Inflammatory macrophage treated with lipopolysaccharide for 4 hours (primary cell): ENCODE results near the gene MAML3.

Source experiments
- DNase-seq: peaks from one replicate; pipeline ENCODE4 v3.0.0-alpha.2; 2020

MAML3 gene

DNA sequence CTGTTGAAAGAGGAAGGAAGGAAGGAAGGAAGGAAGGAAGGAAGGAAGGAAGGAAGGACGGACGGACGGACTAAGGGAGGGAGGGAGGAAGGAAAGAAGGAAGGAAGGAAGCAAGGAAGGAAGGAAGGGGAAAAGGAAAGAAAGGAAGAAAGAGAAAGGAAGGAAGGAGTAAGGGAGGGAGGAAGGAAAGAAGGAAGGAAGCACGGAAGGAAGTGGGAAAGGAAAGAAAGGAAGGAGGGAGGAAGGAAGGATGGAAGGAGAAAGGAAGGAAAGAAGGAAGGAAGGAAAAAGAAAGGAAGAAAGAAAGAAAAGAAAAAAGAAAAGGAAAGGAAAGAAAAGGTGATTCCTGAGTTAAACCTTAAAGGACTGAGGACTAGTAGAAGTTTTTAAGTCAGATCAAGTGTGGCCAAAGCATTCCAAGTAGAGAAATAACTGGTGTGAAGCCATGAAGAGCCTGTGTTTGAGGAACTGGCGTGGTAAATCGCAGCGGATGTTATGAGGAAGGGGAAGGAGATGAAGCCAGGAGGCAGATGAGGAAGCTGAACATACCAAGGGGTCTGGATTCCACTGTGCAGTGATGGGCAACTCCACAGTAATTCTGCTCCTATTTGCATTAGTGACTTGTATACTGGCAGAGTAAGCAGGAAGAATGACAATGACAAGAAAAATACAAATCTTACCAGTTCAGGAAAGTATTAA, 324.9 kb downstream of the MAML3 start:
- peak; percentile 40 for DNase-seq

DNA sequence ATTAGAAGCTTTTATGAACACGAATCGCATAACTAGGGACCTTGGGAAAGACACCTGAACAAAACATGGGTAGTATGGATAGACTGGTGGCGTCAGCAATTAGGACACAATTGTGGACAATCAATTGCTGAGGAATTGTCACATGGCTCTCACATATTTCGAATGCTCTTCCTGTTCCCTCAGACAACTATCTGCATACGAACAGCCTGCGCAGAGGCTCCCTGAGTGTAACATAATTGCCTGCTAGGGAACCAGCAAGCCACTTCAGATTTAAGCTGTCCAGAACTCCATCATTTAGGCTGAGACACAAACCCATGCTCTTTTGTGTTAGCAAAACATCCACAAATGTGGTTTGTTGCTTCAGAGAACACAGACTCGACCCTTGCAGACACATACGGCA, 327.6 kb downstream of the MAML3 start:
- no peak for DNase-seq

DNA sequence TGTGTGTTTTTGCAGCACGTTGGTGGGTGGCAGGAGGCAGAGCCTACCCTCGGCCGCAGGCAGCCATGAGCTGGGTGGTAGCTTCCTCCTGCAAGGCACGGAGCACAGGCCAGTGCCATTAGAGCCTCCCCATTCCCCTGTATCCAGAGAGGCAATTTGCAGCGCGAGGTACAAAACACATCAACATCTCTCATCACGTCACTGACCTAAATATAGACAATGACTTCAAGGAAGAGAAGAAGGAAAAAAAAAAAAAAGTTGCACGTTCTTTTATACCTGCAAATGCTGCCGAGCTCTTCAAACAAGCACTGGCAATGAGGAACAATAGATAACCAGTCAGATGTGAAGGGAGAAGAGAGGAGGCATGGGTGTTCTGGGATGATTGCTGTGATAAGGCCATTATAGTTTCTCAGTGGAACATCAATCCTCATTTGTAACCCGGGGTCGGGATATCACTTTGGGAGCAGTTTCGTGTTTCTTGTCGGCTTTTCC, 328.4 kb downstream of the MAML3 start:
- DNase-seq, result no peak

DNA sequence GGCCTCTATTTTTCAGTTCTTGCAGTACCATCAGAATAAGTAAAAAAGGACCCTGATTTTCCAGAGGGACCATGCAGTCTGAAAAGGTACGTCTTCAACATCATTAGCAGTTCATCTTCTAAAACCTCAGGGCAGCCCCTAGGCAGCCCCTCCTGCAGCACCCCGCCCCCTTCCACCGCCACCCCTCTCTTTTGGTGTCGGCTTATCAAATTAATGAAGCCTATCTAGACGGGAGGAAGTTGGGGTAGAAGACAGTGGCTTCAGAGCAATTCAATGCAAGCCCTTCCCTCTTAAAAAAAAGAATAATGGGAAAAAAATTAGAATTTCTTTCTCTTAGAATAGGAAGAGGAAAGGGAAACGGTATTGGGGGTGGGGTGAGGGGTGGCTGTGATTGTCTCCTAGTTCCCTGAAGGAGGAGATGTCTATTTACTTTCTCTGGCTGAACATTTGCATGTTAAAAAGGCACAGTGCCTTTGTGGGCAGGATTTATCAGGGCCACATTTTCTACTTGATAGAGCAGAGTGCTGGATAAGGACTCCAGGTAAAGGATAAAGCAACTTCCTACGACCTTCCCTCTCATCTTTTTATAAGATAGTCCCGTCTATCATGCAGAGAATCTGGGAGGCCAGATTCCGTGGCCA, 329.0 kb downstream of the MAML3 start:
- no peak for DNase-seq

DNA sequence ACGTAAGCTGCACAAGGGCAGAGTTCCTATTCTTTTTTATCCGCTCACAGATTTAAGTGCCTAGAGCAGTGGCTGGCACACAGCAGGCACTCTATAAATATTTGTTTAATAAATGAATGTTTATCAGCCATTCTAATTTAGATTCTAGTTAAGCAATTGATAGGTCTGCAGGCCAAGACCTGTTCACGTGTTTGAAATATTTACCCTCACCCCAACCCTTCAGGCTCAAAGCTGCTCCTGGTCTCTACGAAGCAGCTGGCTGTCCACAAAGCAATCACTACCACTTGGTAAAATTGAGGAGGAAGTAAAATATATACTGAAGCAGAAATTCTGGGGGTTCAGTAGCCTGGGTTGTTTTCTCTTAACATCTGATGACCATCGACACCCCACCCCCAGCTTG, 330.2 kb downstream of the MAML3 start:
- no peak for DNase-seq

DNA sequence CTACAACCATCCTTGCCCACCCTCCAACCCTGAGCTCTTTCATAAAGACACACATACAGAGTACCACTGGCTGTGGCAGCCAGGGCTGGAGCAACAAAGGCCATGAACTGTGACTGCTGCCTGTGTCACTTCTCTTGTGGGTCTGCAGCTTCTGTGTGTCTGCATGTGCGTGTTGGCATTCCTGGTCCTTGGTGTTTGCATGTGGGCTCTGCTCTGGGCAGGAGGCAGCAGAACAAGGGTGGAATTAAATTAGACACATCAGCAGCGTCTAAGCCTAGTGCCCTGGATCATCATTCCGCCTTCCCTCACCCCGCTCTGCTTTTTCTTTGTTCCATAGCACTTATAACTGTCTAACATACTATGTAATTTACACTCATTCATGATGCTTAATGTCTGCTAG, 330.6 kb downstream of the MAML3 start:
- DNase-seq, result no peak

DNA sequence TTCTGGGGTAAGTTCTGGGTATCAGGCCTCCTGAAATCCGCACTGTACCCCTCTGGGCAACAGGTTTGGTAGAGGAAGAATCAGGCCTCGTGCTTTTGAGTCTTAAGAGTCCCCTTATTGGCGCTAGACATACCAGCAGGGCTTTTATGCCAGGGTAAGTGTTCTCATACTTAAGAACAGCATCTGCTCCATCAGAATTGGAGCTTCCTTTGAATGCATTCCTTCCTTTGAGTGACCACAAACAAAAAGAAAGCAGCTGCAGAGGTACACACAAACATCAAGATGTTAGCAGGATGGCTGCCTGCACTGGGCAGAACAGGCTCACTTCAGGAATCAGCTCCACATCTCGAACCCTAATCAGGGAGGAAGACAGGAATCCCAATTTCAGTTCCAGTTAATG, 331.6 kb downstream of the MAML3 start:
- DNase-seq, result no peak

DNA sequence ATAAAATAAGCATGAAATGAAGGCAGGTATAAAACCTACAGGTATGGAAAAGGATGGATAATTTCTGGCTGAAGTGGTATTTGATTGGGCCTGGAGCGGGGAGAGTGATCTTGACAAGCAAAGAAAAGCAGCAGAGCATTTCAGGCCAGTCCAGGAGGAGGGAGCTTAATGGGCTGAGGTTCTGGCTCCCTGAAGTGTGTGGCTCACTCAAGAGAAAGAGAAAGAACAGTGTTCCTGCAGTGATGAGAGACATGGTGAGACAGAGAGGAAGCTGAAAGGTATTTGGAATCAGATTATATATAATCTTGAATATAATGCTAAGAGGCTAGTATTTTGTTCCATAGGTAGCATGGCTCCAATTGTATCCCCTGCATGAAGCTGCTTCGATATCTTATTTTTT, 334.9 kb downstream of the MAML3 start:
- no peak for DNase-seq

DNA sequence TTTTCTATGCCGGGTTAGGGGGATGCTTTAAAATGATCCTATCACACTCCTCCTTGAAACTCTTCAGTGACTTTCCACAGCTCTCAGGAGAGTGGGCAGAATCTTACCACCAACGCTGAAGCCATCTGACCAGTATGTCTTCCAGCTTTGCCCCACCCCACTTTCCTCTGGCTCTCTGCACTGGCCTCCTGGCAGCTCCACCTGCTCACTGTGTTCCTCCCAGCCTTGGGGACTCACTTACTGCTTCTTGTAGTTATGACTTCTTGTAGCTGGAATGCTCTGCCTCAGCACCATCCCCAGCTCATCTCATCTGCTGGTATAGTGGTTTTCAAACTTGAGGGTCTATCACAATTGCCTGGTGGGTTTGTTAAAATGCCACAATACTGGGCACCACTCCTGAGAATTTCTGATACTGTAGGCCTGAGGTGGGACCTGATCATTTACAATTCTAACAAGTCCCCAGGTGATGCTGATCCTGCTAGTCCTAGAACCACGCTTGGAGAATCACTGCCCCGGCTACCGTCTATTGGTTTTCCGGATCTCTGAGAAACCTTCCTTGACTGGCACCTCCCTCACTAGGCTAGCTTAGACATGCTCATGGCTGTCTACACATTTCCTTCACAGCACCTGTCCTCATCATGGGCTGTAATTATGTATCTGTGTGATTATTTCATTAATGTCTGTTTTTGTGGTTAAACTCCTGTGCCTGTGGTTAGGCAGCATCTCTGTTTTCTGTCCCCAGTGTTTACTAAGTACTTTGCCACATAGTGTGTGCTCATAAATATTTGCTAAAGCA, 336.1 kb downstream of the MAML3 start:
- DNase-seq, result no peak

DNA sequence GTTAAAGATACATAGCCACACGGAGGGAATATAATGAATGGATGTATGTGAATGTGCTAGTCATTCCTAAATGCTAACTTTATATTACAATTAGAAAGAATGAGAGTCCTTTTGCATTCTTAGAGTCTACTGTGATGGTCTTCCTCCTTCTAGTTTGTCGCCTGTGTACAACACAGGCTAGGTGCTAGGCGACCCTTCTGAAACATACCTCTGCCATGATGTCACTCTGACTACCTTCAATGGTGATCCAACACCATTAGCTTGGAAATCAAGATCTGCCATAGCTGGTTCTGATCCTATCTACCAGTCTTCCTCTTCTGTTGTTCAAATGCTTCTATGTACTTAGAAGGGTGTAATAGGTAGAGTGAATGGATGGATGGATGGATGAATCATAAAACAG, 337.1 kb downstream of the MAML3 start:
- DNase-seq, result no peak

DNA sequence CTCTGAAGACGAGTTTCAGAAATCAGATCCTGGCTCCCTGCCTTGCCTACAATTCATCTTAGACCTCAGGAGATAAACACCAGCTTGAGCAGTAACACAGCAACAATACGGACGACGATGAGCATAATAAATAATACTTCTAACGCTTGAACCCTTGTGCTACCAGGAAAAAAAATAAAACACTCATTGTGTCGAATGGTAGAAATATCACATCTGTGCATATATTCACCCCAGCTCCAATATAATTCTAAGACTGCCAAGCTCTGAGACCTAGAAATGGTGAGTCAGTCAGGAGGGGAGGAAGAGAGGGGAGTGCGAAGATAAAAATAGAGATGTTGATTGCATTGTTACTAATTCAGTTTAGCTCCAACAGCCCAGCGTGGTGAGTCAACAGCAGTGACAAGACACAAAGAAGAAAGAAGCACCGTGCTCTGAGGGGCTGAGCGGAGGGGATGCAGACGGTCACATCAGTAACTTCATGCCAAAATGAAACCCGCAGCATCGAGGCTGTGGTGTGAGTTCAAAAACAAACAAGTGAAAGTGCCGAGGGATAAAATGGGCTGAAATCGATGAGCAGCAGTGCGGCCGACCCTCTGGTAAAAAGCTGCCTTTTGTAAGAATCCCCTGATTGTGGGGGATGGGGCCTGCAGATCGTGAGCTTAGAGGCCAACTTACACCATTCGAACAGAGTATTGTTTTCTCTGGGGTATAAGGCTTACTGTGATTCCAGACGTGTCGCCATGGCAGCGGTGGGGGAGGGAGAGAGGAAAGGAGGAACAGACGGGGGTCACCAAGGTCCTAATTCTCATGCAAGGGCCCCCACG, 338.0 kb downstream of the MAML3 start:
- DNase-seq, result peak; percentile 75

DNA sequence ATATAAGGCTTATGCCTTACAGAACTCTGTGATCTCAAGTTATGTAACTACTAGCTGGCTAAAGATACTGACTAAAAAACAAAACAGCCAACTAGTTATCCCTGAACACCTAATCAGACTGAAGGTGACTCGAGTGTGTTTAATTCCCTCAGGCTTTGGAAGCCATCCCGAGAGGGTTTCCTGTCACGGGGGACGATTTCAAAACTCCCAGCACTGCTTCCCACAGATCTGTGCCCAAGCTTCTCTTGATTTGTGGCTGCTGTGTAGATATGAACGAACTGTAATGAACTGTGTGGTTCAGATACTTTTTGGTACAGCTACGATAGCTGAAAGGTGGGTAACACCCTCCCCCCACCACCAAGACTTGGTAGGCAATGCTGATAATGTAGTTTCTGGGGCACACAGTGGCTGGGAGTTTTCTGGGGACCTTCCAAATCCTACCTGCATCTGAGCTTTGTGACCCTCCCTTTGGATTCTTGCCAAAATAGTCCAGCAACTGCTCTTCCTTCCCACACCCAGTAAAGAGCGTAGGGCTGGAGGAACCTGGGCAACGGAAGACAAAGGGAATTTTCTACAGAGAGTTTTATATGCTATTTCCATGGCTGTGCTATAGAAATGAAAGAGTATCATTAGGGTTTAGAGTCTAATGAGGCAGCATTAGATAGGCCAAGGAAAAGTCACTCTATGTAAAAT, 339.5 kb downstream of the MAML3 start:
- peak; percentile 39 for DNase-seq

DNA sequence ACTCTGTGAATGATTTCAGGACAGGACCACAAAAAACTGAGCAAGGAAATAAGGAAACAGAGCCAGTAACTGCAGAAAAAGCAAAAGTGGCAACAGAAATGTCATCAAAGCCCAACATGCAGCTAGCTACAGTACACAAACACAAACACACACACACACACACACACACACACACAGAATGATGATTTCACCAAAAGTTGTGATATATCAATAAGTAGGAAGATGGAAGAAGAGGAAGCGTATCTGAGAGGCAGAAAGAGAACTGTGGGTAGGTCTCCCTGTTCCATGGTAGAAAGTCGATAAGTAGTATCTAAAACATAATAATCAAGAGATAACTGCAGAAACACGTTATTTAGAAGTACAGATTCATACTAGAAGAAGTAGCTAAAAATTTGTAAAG, 340.1 kb downstream of the MAML3 start:
- DNase-seq, result peak; percentile 62

DNA sequence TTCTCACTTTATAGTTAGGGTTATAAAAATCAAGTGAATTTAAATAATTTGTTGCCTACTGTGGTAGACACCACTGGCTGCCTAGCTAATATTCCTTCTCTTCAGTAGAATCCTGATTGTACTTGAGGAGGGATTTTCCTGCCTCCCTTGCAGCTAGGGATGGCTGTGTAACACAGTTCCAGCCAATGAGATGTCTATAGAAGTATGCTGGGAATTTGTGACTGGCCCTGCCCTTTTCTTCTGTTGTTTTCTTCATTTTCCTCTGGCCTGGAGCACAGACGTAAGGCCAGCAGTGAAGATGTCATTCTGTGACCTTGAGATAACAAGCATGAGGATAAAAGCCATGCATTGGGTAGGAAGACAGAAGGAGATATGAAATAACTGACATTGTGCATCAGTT, 343.3 kb downstream of the MAML3 start:
- DNase-seq, result no peak

DNA sequence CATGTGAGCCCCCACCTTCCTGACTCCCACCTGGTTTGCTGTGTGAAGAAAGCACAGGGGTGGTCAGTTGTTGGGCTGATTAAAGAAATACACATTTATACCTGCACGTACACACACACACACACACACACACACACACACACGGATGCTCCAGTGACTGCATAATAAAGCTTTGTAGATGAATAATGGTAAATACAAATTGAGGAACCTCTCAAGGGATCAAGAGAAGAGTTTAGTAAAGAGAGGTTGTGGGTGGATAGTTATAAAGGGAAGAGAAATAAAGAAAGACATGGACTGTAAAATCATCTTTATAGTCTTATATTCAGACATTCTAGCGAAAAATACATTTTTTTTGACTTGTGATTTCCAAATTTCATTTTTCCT, 344.2 kb downstream of the MAML3 start:
- DNase-seq, result peak; percentile 34

DNA sequence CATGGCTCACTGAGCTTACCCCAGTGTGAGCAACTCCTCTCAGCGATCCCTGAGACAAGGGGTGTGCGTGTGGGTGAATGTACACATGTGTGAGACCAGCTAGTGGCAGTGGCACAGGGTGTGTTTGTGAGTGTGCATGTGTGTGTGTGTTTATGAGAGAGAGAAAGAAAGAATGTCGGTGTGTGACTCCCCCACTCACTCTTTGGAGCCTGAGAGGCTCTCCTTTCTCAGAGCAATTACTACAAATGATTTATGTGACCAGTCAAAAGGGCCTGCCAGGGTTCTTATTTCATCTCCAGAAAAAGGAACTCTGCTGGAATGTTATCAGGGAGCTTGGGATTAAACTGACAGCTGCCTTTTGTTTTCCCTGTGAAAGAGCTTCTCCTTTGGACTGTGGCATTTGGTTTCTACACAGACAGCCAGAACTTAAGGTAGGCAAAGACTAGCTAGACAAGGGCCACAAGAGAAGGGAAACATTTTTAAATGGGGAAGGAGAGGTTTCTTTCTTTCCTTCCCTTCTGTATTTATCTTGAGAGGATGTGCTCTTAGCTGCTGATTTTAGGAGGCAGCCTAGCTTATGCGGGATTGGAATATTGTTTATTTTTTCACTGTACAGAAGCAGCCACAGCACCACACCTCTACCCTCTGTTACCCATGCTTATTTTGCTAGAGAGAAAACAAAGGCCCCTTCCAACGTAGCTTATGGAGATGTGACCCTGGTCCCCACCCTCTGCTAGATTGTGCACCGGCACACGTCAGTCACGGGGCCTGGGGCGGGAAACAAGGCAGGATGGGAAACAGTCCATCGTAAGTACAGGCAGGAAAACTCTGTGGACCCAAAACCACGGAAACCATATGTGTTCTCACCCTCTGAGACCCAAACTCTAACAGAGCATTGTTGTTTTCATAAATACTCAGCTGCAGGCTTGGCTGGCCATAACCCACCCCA, 344.9 kb downstream of the MAML3 start:
- DNase-seq, result no peak

DNA sequence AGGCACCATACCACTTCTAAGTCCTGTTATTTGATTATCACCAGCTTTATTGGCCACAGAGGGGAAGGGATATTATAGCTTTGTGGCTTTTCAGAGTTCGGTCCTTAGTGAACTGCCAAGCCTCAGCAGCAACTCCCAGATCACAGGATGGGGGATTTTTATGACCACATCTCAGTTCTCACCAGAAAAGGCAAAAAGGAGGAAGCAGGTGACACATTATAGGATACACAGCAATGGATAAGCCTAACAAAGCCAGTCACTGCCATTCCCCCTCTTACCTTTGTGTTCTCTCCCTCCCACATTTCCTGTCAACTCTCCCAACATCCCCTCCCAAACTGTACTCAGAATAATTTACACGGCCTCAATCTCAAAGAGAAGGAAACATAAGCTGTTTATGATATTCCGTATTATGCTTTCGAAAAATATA, 345.6 kb downstream of the MAML3 start:
- DNase-seq, result peak; percentile 63

DNA sequence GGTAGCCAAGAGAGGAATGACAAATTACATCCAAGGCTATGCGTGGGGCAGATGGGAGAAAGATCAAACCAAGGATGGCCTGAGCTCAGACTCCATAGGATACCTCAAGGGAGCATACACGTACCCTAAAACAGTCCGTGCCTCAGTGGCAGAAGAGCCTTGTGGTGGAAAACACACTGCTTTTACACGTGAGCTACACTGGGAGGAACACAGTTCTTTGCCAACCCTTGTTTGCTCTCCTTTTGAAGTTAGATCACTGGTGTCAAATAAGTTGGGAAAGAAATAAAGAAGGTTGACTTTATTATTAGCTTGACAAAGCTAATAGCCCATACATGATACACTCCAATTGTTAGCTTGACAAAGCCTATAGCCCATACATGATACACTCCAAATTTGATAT, 346.5 kb downstream of the MAML3 start:
- no peak for DNase-seq

DNA sequence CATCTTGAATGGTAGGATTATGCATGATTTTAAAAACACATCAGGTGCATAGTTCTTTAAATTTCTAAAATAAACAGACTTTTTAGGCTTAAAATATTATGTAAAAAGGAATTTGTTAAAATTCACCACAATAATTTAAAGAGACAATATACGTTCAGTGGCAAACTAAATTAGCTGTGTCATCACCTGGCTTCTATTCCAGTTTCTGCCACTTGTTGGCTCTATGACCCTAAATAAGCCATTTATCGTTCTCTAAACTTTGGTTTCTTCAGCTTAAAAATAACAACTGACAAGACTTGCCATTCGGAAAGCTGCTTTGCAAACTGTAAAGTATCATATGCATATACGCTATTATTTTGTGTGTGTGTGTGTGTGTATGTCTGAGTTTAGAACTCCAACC, 347.1 kb downstream of the MAML3 start:
- no peak for DNase-seq

DNA sequence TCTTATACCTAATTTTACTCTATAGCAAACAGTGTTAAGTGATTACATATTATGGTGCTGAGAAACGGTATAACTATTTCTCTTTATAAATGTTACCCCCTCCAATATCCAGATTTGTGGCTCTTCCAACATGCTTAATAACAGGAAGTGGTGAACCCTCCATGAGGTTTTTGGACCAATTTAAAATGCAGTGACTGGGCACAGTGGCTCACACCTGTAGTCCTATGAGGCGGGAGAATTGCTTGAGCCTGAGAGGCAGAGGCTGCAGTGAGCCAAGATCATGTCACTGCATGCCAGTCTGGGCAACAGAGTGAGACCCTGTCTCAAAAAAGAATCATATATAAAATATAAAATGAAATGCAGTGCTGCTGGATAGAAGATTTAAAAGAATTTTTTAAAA, 351.1 kb downstream of the MAML3 start:
- no peak for DNase-seq

DNA sequence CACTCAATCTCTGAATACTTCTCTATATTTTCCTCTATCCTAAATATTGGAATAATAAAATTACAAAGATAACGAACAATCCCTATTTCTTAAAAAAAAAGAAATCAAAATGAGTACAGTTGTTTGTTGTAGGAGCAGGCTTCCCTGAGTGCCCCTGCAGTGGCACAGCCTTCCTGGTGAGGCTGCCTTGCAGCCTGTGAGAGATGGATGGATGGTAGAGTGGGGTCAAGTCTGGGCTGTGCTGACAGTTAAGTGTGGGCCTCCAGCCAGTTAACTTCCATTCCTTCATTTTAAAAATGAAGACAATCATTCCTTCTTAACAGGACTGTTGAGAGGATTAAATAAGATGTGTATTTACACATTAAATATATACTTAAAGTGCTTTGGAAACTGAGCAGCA, 351.5 kb downstream of the MAML3 start:
- DNase-seq, result no peak
